HG03066 (cell line): ENCODE results near the gene HCLS1.
"Not testable (repeated sequence)": the region's sequence is repeated elsewhere in the genome, so short reads cannot be mapped to it uniquely, and the experiment has no call there.

Source experiments
- ATAC-seq: cut with Tn5 transposase; IDR thresholded peaks from one replicate; pipeline ENCODE4 v1.9.1; 2021; ENCODE audit warnings: low read depth; ENCODE audit not compliant: unreplicated experiment

HCLS1 gene

GRCh38 chr3:121599900-121600299 is 60.8 kb downstream of the HCLS1 start:
- ATAC-seq: not testable (repeated sequence)

GRCh38 chr3:121598564-121598963 is 62.1 kb downstream of the HCLS1 start:
- no peak for ATAC-seq

GRCh38 chr3:121595765-121596406 is 64.8 kb downstream of the HCLS1 start:
- no peak for ATAC-seq

- ATAC-seq: no peak
These were observed 65.9 kb downstream of the HCLS1 start for GRCh38 chr3:121594850-121595249.

GRCh38 chr3:121593806-121594205 is 66.9 kb downstream of the HCLS1 start:
- not testable (repeated sequence) for ATAC-seq

- ATAC-seq: no peak
These were observed 67.6 kb downstream of the HCLS1 start, which contains the start of gene FBXO40 for GRCh38 chr3:121592856-121593702. TSS of gene FBXO40 (plus strand) at chr3:121593379. CDS start at chr3:121620576, 27,197 bp downstream.

- no peak for ATAC-seq
These were observed 76.3 kb downstream of the HCLS1 start for GRCh38 chr3:121584418-121584817.

- ATAC-seq: no peak
These were observed 79.0 kb downstream of the HCLS1 start for GRCh38 chr3:121581691-121582090.
